CD4-positive, alpha-beta T cell treated with Interferon alpha-2 for 1 hour (primary cell): ENCODE measurements around the gene RELN.

Experiments
- DNase-seq, 2 donors: peaks; one replicate each; pipeline ENCODE4 v3.0.0-alpha.2; 2020 to 2022

The RELN gene

DNA sequence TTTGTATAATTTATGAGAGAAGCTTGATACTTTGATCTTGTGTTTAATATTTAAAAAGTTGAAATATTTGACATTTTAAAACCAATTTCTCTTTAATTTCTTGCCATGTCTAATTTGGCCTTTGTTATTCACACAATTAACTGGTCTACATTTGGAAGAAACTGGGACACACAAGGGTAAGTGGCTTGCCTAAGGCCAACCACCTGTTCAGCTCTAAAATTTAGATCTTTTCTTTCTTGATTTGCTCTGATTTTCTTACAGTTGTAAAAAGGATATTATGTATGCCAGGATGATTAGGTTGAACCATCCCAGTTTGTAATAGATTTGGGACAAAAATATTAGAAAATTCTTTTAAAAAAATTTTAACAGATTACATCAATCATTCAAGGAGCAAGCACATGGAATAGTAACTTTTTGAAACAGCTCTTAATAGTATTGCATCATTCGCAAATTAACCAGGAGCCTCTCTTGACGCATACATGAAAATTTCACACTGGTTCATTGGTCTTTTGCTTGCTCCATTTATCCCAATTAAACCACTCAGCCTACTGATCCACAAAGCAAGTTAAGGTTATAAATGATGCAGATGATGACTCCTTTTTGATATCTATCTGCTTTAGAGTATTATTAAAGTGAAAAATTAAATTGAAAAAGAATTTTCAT lies 321.0 kb downstream of the RELN start:
- no peak for DNase-seq

GRCh38 chr7:103666326-103666725 lies 323.1 kb downstream of the RELN start:
- no peak for DNase-seq

- no peak for DNase-seq
Measured at GRCh38 chr7:103664577-103664976, 324.9 kb downstream of the RELN start.

- DNase-seq: no peak
Measured at GRCh38 chr7:103660455-103661371, 328.7 kb downstream of the RELN start.

- no peak for DNase-seq
Measured at GRCh38 chr7:103658055-103659005, 331.1 kb downstream of the RELN start.

GRCh38 chr7:103657474-103657894 lies 332.0 kb downstream of the RELN start:
- DNase-seq: no peak

- no peak for DNase-seq
Measured at GRCh38 chr7:103656221-103656620, 333.2 kb downstream of the RELN start.

- no peak for DNase-seq
Measured at GRCh38 chr7:103651593-103652377, 337.7 kb downstream of the RELN start.

DNA sequence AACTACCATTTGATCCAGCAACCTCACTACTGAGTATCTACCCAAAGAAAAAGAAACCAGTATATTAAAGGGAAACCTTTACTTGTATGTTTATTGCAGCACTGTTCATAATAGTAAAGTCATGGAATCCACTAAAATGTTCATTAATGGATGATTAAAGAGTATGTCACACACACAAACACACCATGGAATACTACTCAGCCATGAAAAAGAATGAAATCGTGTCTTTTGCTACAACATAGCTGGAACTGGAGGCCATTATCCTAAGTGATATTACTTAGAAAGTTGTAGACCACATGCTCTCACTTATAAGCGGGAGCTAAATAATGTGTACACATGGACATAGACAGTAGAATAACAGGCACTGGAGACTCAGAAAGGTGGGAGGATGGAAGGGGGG lies 340.4 kb downstream of the RELN start:
- DNase-seq: no peak

- no peak for DNase-seq
Measured at GRCh38 chr7:103648135-103648534, 341.3 kb downstream of the RELN start.

DNA sequence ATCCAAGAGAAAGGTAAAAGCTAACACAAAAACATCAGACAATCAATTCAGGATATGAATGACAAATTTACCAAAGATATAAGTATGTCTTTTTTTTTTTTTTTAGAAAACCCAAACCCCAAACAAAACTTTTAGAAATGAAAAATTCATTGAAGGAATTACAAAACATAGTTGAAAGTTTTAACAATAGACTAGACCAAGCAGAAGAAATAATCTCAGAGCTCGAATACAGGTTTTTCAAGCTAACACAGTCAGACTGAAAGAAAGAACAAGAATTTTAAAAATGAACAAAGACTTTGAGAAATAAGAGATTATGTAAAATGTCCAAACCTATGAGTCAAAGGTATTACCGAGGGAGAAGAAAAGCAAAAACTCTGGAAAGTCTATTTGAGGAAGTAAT lies 345.1 kb downstream of the RELN start:
- no peak for DNase-seq

GRCh38 chr7:103640031-103640779 lies 349.3 kb downstream of the RELN start:
- DNase-seq: no peak

DNA sequence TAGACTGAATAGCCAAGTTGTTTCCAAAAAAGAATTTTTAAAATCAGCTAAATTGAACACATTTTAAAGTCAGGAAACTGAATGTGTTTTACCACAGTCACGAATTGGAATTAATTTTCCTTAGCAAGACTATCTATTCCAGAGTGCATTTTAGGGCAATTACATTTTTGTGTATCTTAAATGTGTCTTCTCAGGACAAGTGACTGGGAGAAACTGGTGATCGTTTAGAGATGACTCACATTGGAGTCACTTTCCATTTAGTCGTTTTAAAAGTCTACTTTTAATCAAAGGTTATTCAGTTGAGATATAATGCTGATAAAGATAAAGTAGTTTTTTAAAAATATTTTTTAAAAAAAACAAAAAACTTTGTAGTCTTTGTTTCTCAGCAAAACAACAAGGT lies 351.7 kb downstream of the RELN start:
- no peak for DNase-seq

DNA sequence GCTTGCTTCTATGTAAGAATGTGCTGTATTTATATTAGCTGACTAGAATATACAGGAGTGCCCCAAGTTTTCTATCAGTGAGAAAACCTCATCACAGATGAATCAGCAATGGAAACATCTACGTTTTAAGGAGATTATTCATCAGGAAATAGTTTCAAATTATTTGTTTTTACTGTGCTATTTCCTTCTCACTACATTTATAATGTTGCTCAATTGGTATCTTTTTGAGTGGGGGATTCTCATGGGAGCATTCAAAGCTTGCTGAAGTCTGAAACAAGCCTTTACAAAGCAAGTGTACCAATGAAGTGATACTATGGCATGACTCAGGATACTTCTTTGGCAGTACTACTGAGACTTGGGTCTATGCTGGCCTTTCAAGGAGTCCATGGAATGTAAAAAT lies 352.4 kb downstream of the RELN start:
- no peak for DNase-seq

DNA sequence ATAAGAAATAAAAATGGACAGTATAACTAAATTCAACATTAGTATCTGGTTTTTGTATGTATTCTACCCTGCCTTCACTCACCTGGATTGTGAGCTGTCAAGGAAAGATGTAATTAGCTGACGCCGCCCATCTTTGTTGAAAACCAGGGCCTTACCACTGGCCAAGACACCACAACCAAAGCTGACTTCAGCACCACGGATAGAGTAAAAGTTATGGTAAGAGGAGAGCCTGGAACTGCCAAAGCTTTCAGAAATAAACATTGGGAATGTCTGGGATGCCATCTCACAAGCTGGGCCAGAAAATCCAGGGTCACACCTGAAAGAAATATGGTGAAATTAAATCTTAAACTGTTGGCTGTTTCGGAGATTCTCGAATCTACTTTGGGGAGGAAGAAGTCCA lies 353.3 kb downstream of the RELN start:
- DNase-seq: no peak

DNA sequence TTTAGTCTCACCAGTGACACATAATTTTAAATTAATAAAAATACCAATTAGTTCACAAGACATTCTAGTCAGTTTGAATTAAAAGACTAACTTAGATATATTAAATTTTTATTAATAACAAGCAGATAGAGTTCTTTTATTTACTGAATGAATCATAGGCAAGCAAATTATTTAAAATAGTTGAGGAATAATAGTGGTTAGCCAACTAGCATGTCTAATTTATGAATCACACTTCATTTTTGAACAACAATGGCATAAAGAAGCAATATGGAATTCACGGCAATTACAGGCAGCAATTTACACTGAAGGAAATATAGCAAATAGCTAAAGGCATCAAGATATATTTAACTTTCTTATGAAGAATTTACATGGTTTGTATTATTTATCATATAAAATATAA lies 356.5 kb downstream of the RELN start:
- DNase-seq: no peak

GRCh38 chr7:103632005-103632639 lies 357.3 kb downstream of the RELN start:
- DNase-seq: no peak

- DNase-seq: no peak
Measured at GRCh38 chr7:103630318-103630717, 359.1 kb downstream of the RELN start.

DNA sequence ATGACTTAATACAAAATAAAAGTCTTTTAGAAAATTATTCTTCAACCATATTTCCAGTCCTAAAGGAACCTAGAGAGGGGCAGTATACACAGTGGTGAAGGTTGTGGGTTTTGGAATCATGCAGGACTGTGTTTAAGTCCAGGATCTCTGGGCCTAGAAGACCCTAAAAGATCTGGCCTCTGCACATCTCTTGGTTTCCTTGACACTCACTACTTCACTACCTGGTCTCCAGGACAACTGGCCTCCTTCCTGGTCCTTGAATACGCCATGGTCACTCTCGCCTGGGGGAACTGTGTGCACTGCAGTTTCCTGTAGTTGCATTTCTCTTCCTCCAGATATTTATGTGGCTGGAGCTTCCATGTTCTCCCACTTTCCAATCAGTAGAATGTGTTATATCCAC lies 360.7 kb downstream of the RELN start:
- no peak for DNase-seq

DNA sequence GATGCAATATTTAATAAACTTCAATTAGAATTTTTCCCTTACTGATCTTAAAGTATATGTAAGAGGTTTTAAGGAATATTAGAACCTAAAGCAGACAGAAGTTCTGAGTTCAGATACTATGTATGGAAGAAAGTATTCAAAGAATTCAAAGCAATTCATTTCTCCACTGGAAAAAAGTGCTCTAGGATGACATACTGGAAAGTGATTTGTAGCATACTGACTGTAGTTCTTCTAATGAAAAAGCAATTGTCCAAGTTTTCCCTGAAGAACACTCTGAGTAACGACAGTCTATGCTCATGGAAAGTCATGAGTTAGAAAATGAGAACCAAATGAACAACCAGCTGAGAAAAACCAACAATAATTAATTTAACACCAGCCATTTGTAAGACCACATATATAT lies 362.7 kb downstream of the RELN start:
- DNase-seq: no peak

GRCh38 chr7:103622274-103622673 lies 367.2 kb downstream of the RELN start:
- no peak for DNase-seq
